Measurements from ENCODE around the gene CTSZ.

DNA sequence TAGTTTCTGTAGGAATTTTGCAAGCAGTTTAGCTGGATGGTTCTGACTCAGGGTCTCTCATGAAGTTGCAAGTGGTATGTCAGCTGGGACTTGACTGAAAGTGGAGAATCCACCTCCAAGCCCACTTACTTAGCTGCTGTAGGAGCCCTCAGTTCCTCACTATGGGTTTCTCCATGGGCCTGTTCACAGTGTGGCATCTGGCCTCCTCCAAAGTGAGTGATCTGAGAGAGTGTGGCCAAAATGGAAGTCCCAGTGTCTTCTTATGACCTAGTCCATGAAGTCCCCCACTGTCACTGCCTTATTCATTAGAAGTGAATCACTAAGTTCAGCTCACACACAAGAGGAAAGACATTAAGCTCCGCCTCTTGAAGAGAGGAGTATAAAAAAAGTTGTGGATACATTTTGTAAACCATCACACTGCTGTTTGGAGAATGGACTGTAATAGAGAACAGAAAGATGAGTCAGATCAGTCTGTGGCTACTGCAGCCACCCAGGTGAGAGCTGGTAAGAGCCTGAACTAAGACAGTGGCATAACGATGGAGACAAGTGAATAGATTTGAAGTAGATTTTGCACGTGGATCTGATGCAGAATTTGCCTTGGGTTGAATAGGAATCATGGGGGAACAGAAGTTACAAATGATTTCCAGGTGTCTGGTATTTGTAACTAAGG lies 30.9 kb downstream of the CTSZ start:
- TF ChIP-seq REST (IDR thresholded peaks at IDR 0.05; ENCODE audit: unreplicated experiment) (no peak), EZH2 (IDR thresholded peaks at IDR 0.05; ENCODE audit: low read depth, unreplicated experiment) (no peak), CREB1 (CRISPR knock-in tag; IDR thresholded peaks at IDR 0.05; ENCODE audit: low read depth) (no peak), EZH2phosphoT487 (IDR thresholded peaks at IDR 0.05; ENCODE audit: unreplicated experiment) (no peak), POLR2AphosphoS5 (IDR thresholded peaks at IDR 0.05; ENCODE audit: low read depth) (no peak)
- TF ChIP-seq, protein P1, sequence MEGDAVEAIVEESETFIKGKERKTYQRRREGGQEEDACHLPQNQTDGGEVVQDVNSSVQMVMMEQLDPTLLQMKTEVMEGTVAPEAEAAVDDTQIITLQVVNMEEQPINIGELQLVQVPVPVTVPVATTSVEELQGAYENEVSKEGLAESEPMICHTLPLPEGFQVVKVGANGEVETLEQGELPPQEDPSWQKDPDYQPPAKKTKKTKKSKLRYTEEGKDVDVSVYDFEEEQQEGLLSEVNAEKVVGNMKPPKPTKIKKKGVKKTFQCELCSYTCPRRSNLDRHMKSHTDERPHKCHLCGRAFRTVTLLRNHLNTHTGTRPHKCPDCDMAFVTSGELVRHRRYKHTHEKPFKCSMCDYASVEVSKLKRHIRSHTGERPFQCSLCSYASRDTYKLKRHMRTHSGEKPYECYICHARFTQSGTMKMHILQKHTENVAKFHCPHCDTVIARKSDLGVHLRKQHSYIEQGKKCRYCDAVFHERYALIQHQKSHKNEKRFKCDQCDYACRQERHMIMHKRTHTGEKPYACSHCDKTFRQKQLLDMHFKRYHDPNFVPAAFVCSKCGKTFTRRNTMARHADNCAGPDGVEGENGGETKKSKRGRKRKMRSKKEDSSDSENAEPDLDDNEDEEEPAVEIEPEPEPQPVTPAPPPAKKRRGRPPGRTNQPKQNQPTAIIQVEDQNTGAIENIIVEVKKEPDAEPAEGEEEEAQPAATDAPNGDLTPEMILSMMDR (conservative IDR thresholded peaks at IDR 0.05; ENCODE audit: low read depth in 2 of 2): no peak
